CD14-positive monocyte (primary cell): ENCODE results near the gene PFAS. TPM values are rescaled to one million over a fixed set of nuclear protein-coding genes. Genes with fewer than 3 reads are reported as not detected.

Source experiments
- DNase-seq, 3 donors: peaks; one replicate each; pipeline ENCODE4 v3.0.0-alpha.2; 2011 to 2022
- H2AFZ ChIP-seq: 2 replicates; pipeline ENCODE4 v1.6.0; 2012; ENCODE audit warnings: mild to moderate bottlenecking, low read depth, low read length, inconsistent platforms; ENCODE audit not compliant: insufficient read depth, poor library complexity, severe bottlenecking
- H3K27ac ChIP-seq, 2 donors: 1 replicate in 1 of 2; 2 replicates in 1 of 2; pipeline ENCODE4 v1.5.1; 2012 to 2013; ENCODE audit warnings: low read length in 2 of 2, control low read depth in 1 of 2, inconsistent platforms in 1 of 2, low read depth in 1 of 2, mild to moderate bottlenecking in 1 of 2
- H3K27me3 ChIP-seq, 2 donors: one replicate each; pipeline versions ENCODE4 v1.6.0 to v1.6.1; 2011 to 2013; ENCODE audit warnings: low read length in 2 of 2; ENCODE audit not compliant: control insufficient read depth in 2 of 2, insufficient read depth in 2 of 2
- H3K36me3 ChIP-seq, 2 donors: replicated peaks in 1 of 2; 1 replicate in 1 of 2; 2 replicates in 1 of 2; pipeline versions ENCODE4 v1.5.1 to v1.6.1; 2012 to 2013; ENCODE audit warnings: low read length in 2 of 2, control low read depth in 1 of 2, inconsistent platforms in 1 of 2, mild to moderate bottlenecking in 1 of 2; ENCODE audit not compliant: insufficient read depth in 2 of 2, control insufficient read depth in 1 of 2
- H3K4me1 ChIP-seq, 2 donors: 1 replicate in 1 of 2; 2 replicates in 1 of 2; pipeline versions ENCODE4 v1.5.1 to v1.6.1; 2012 to 2013; ENCODE audit warnings: low read length in 2 of 2, control low read depth in 1 of 2, inconsistent platforms in 1 of 2, mild to moderate bottlenecking in 1 of 2, moderate library complexity in 1 of 2; ENCODE audit not compliant: insufficient read depth in 2 of 2, control insufficient read depth in 1 of 2
- H3K4me2 ChIP-seq: replicated peaks from 2 replicates; pipeline ENCODE3; 2012; ENCODE audit warnings: low read length, moderate library complexity, mild to moderate bottlenecking; ENCODE audit not compliant: poor library complexity, severe bottlenecking; ENCODE audit errors: extremely low read depth
- H3K4me3 ChIP-seq, 3 experiments: fragments of 200-600 bp in 1 of 3; sonication (generic) in 1 of 3; replicated peaks in 1 of 3; 1 replicate in 2 of 3; 2 replicates in 1 of 3; pipeline ENCODE4 v1.5.1; 2011 to 2013; ENCODE audit warnings: low read length in 3 of 3, mild to moderate bottlenecking in 3 of 3, control low read depth in 2 of 3, low read depth in 2 of 3, inconsistent platforms in 1 of 3, moderate library complexity in 1 of 3
- H3K79me2 ChIP-seq: 2 replicates; pipeline ENCODE4 v1.6.0; 2012; ENCODE audit warnings: mild to moderate bottlenecking, control low read depth, inconsistent platforms, low read length, moderate library complexity; ENCODE audit not compliant: insufficient read depth
- H3K9ac ChIP-seq: 2 replicates; pipeline ENCODE4 v1.6.0; 2017; ENCODE audit warnings: low read length, mild to moderate bottlenecking; ENCODE audit not compliant: insufficient read depth, poor library complexity, severe bottlenecking
- H3K9me3 ChIP-seq, 2 donors: replicated peaks in 1 of 2; 1 replicate in 1 of 2; 2 replicates in 1 of 2; pipeline versions ENCODE4 v1.5.1 to v1.6.1; 2012 to 2013; ENCODE audit warnings: low read length in 2 of 2, control low read depth in 1 of 2; ENCODE audit not compliant: control insufficient read depth in 1 of 2, insufficient read depth in 1 of 2
- H4K20me1 ChIP-seq: 2 replicates; pipeline ENCODE4 v1.6.0; 2012; ENCODE audit warnings: mild to moderate bottlenecking, low read length, control low read depth, moderate library complexity; ENCODE audit not compliant: insufficient read depth
- H3K27ac Mint-ChIP-seq, 7 donors: one replicate each; pipeline ENCODE4 v1.8.0; 2020; ENCODE audit warnings: mild to moderate bottlenecking in 7 of 7, mixed read lengths in 7 of 7, moderate library complexity in 6 of 7, inconsistent platforms in 2 of 7
- H3K27me3 Mint-ChIP-seq, 3 donors: one replicate each; pipeline ENCODE4 v1.8.0; 2021 to 2022; ENCODE audit warnings: low read depth in 3 of 3, mild to moderate bottlenecking in 3 of 3, mixed read lengths in 3 of 3, moderate library complexity in 3 of 3, inconsistent platforms in 1 of 3
- H3K36me3 Mint-ChIP-seq, 2 donors: one replicate each; pipeline ENCODE4 v1.8.0; 2020; ENCODE audit warnings: mixed read lengths in 2 of 2, inconsistent platforms in 1 of 2, mild to moderate bottlenecking in 1 of 2
- H3K4me1 Mint-ChIP-seq: one replicate; pipeline ENCODE4 v1.8.0; 2020; ENCODE audit warnings: mild to moderate bottlenecking, mixed read lengths
- H3K4me3 Mint-ChIP-seq, 2 donors: one replicate each; pipeline ENCODE4 v1.8.0; 2020; ENCODE audit warnings: mild to moderate bottlenecking in 2 of 2, mixed read lengths in 2 of 2, moderate library complexity in 1 of 2
- H3K9me3 Mint-ChIP-seq, 7 donors: one replicate each; pipeline ENCODE4 v1.8.0; 2020 to 2022; ENCODE audit warnings: mixed read lengths in 7 of 7, mild to moderate bottlenecking in 6 of 7, moderate library complexity in 6 of 7, inconsistent platforms in 2 of 7
- CTCF ChIP-seq: fragments of 200-600 bp; IDR thresholded peaks from one replicate; pipeline ENCODE4 v1.8.0; 2022; ENCODE audit warnings: antibody characterized with exemption, mild to moderate bottlenecking
- WGBS: methylation state at CpG from one replicate; pipeline ENCODE4 v1.1.5; 2013; ENCODE audit warnings: missing lambda C conversion rate; ENCODE audit not compliant: insufficient coverage; 5-methylcytosine and 5-hydroxymethylcytosine counted together
- intact Hi-C, 2 donors: fragments of 100-400 bp; cut with micrococcal nuclease; formaldehyde crosslinking; loops; one replicate each; pipeline versions ENCODE4 v1.15.0 to v1.15.1; 2023
- polyA plus RNA-seq, 3 donors: library from polyadenylated mRNA; depleted of rRNA in 1 of 3; unstranded in 2 of 3; stranded (reverse) in 1 of 3; fragments of 300-500 nt in 2 of 3; fragments of >200 nt in 1 of 3; fragmentation: Illumina TruSeq in 2 of 3; gene quantifications; 1 replicate in 2 of 3; 2 replicates in 1 of 3; pipeline ENCODE4 v1.2.3, GENCODE V29; 2012 to 2021

The PFAS gene
- polyA plus RNA-seq, 3 donors: 4.1 to 12.8 (median 4.4) TPM

DNA sequence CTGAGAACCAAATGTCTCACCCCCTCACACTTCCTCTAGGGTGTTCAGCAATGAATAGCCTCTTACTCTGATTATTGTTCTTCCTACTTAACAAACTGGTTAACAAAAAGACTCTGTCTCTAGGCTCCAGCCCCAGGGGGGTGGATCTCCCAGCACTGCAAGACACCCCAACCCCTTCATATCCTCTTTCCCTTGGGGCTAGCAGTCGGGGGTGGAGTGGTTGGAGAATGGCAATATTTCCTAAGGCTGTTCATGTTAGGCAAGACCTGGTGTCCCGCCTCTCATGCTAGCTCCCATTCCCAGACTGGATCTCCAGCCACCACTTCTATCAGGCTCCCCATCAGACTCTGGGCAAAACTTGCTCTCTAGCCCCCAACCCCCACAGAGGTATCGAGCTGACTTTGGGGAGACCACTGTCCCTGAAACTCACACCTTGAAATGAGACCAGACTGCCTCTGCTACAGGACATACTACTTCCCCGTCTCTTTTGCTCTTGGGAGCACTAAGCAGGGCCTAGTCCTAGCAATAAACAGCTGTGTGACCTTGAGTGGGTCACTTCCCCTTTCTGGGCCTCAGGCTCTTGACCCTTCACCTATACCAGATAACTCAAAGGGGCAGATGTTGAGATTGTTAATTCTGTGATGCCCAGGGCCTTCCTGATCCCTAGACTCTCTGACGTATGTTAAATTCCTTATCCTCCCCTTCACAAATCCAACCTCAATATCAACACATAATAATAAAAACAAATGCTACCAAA is 43.7 kb downstream of the PFAS start:
- no peak overlapping the region for H3K4me3 Mint-ChIP-seq
- Histone ChIP-seq H3K27me3 (no peaks in the 10 kb centered on the region), H3K4me3 (no peak overlapping the region), H3K4me1 (peaks cover 40 to 52% of the 10 kb centered on the region in 2 donors), H3K27ac (peak overlapping the region; percentile 35 to 42), H4K20me1 (no peaks in the 10 kb centered on the region), H3K9ac (no peak overlapping the region), H3K79me2 (peaks cover 26% of the 10 kb centered on the region), H3K9me3 (no peaks in the 10 kb centered on the region), H3K36me3 (no peaks in the 10 kb centered on the region), H2AFZ (no peak overlapping the region), H3K4me2 (no peak overlapping the region)
- peaks cover 55% of the 10 kb centered on the region for H3K4me1 Mint-ChIP-seq
- TF ChIP-seq CTCF: no peak
- peak overlapping the region; percentile 30 to 87 (median 73) for H3K27ac Mint-ChIP-seq
- intact Hi-C loops: loop anchor here in 1 of 2 donors (10.0 kb wide), 1 partner anchor 158 kb away; no protein-coding TSS in a partner anchor
- peaks cover 10 to 12% of the 10 kb centered on the region in 2 donors for H3K36me3 Mint-ChIP-seq
- peaks cover 0 to 2% (median 0%) of the 10 kb centered on the region in 3 donors for H3K27me3 Mint-ChIP-seq
- peak; percentile 7 to 42 (median 29) for DNase-seq
- WGBS: 57% methylated on average over 1 of the region's 5 CpGs
- H3K9me3 Mint-ChIP-seq: peaks cover 0 to 2% (median 0%) of the 10 kb centered on the region in 7 donors

DNA sequence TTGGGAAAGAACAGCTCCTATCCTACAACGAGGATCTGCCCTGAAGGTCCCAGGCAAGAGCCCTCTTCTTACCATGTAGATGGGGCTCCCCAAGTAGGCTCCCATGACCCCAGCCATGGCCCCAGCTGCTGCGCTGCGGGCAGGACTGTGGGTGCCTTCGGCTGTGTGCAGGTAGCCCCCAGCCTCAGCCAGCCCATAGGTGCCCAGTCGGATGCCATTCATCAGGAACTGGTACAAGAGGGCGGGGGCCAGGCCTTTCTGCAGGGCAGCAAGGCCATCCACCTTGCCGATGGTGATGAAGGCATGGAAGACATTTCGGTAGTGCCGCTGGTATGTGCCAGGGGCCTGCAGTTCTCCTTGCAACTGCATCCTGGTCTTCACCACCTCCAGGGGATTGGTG is 45.3 kb downstream of the PFAS start:
- no peak overlapping the region for H3K9ac ChIP-seq
- H3K4me2 ChIP-seq: peak overlapping the region; percentile 84
- intact Hi-C loops: loop anchor here in 1 of 2 donors (2.0 to 10.0 kb wide), 2 partner anchors 72 to 160 kb away; no protein-coding TSS in a partner anchor
- H3K27me3 Mint-ChIP-seq: peaks cover 0 to 2% (median 0%) of the 10 kb centered on the region in 3 donors
- H3K9me3 Mint-ChIP-seq: peaks cover 0 to 2% (median 0%) of the 10 kb centered on the region in 7 donors
- no peaks in the 10 kb centered on the region for H3K36me3 ChIP-seq
- peak overlapping the region; percentile 82 to 95 for H3K4me3 Mint-ChIP-seq
- H3K4me1 Mint-ChIP-seq: peaks cover 47% of the 10 kb centered on the region
- H2AFZ ChIP-seq: no peak overlapping the region
- no peak for TF ChIP-seq CTCF
- no peaks in the 10 kb centered on the region for H3K9me3 ChIP-seq
- peaks cover 32 to 37% of the 10 kb centered on the region in 2 donors for H3K4me1 ChIP-seq
- H3K79me2 ChIP-seq: peaks cover 20% of the 10 kb centered on the region
- H4K20me1 ChIP-seq: no peaks in the 10 kb centered on the region
- H3K36me3 Mint-ChIP-seq: peaks cover 10 to 12% of the 10 kb centered on the region in 2 donors
- DNase-seq: no peak
- H3K27ac ChIP-seq: no peak overlapping the region
- no peaks in the 10 kb centered on the region for H3K27me3 ChIP-seq
- H3K4me3 ChIP-seq: peak overlapping the region in 1 of 3 experiments; percentile 87
- WGBS: 98% methylated on average over 9 of the region's 9 CpGs
- H3K27ac Mint-ChIP-seq: peak overlapping the region in 5 of 7 donors; percentile 82 to 96 (median 92)
